HepG2 (cell line): ENCODE results near the gene CCDC88B.

Source experiments
- AHR ChIP-seq: IDR thresholded peaks from 2 replicates; pipeline ENCODE4 v1.6.1; 2018; ENCODE audit warnings: missing genetic modification reagents, missing compliant biosample characterization
- EP300 ChIP-seq, 3 experiments: sonication (generic) in 1 of 3; formaldehyde crosslinking in 1 of 3; IDR thresholded peaks; 2 replicates each; pipeline versions ENCODE4 v1.5.1 to v1.6.1; 2011 to 2020; ENCODE audit warnings: low read depth in 2 of 3, low read length in 2 of 3, borderline replicate concordance in 1 of 3, improper control_type of control experiment in 1 of 3, mild to moderate bottlenecking in 1 of 3, missing genetic modification reagents in 1 of 3, moderate library complexity in 1 of 3
- HNRNPUL1 ChIP-seq: fragments of 200-400 bp; formaldehyde crosslinking; IDR thresholded peaks from 2 replicates; pipeline ENCODE4 v1.6.1; 2017; ENCODE audit warnings: low read depth, mild to moderate bottlenecking, low read length, moderate library complexity
- MNT ChIP-seq: fragments of 450-650 bp; IDR thresholded peaks from 2 replicates; pipeline ENCODE4 v1.6.1; 2016
- POLR2AphosphoS5 ChIP-seq: IDR thresholded peaks from 2 replicates; pipeline ENCODE4 v1.6.1; 2012; ENCODE audit warnings: low read depth, low read length
- RBM39 ChIP-seq: fragments of 200-400 bp; formaldehyde crosslinking; IDR thresholded peaks from one replicate; pipeline ENCODE4 v1.6.1; 2018; ENCODE audit warnings: antibody characterized with exemption, mild to moderate bottlenecking, low read depth, low read length; ENCODE audit not compliant: poor library complexity, severe bottlenecking
- ZSCAN30 ChIP-seq: sonication (generic); formaldehyde crosslinking; IDR thresholded peaks from 2 replicates; pipeline ENCODE4 v1.5.0; 2020; ENCODE audit warnings: mild to moderate bottlenecking, missing genetic modification reagents
- TF ChIP-seq, protein P1 (sequence below): sonication (generic); formaldehyde crosslinking; IDR thresholded peaks from 2 replicates; pipeline ENCODE4 v1.5.0; 2020; ENCODE audit warnings: mild to moderate bottlenecking, missing genetic modification reagents, moderate library complexity

DNA sequence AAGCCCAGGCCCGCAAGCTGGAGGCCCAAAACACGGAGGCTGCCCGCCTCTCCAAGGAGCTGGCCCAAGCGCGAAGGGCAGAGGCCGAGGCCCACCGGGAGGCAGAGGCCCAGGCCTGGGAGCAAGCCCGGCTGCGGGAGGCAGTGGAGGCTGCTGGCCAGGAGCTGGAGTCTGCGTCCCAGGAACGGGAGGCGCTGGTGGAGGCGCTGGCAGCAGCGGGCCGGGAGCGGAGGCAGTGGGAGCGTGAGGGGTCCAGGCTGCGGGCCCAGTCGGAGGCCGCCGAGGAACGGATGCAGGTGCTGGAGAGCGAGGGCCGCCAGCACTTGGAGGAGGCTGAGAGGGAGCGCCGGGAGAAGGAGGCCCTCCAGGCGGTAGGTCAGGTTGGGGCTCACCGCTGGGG is 4.8 kb downstream of the CCDC88B start:
- TF ChIP-seq, protein P1, sequence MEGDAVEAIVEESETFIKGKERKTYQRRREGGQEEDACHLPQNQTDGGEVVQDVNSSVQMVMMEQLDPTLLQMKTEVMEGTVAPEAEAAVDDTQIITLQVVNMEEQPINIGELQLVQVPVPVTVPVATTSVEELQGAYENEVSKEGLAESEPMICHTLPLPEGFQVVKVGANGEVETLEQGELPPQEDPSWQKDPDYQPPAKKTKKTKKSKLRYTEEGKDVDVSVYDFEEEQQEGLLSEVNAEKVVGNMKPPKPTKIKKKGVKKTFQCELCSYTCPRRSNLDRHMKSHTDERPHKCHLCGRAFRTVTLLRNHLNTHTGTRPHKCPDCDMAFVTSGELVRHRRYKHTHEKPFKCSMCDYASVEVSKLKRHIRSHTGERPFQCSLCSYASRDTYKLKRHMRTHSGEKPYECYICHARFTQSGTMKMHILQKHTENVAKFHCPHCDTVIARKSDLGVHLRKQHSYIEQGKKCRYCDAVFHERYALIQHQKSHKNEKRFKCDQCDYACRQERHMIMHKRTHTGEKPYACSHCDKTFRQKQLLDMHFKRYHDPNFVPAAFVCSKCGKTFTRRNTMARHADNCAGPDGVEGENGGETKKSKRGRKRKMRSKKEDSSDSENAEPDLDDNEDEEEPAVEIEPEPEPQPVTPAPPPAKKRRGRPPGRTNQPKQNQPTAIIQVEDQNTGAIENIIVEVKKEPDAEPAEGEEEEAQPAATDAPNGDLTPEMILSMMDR, result no peak
- no peak for TF ChIP-seq HNRNPUL1
- no peak for TF ChIP-seq MNT
- no peak for TF ChIP-seq POLR2AphosphoS5
- TF ChIP-seq ZSCAN30 (CRISPR knock-in tag), result no peak
- no peak for TF ChIP-seq EP300 (IDR thresholded peaks at IDR 0.05; ENCODE audit: low read depth in 2 of 2, low read length in 2 of 2)
- TF ChIP-seq EP300 (CRISPR knock-in tag; IDR thresholded peaks at IDR 0.05; ENCODE audit: borderline replicate concordance), result no peak
- TF ChIP-seq AHR (CRISPR knock-in tag), result no peak
- no peak for TF ChIP-seq RBM39
